Daoy (cell line): ENCODE data around the gene DNASE1L1. TPM values are rescaled to one million over a fixed set of nuclear protein-coding genes. Genes with fewer than 3 reads are reported as not detected.

Source experiments
- DNase-seq: peaks from one replicate; pipeline ENCODE4 v3.0.0-alpha.2; 2015; ENCODE audit warnings: low read depth
- total RNA-seq: library from RNA; depleted of rRNA; stranded (reverse); fragments of >200 nt; shearing (Covaris generic); gene quantifications from 2 replicates; pipeline ENCODE4 v1.2.3, GENCODE V29; 2014

The DNASE1L1 gene
- total RNA-seq, 1 experiment from 2014 or later, result 7.2 TPM

DNA sequence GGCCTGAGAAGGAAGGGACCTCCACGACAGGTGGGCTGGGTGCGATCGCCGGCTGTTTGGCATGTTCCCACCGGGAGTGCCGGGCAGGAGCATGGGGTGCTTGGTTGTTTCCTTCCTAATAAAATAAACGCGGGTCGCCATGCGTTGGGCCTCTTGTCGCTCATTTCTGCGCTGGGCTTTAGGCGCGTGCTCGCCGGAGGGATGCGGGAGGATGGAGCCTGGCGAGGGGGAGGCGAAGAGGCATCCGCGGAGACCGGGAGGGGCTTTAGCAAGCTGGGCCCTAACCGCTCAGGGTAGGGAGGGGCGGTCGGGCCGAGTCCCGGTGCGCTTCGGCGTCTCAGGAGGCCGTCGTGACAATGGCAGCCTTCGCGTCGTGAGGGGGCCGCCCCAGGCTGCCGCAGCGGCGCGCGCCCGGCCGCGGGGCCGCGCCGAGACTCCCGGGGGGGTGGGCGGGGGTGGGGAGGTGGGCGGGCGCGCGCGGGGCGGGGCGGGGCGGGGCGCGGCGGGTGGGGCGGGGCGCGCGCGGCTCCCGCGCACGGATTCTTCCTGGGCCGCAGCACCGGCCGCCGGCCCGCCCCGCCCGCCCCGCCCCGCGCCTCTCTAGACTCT, 27.4 kb upstream of the DNASE1L1 start:
- peak; percentile 27 for DNase-seq

DNA sequence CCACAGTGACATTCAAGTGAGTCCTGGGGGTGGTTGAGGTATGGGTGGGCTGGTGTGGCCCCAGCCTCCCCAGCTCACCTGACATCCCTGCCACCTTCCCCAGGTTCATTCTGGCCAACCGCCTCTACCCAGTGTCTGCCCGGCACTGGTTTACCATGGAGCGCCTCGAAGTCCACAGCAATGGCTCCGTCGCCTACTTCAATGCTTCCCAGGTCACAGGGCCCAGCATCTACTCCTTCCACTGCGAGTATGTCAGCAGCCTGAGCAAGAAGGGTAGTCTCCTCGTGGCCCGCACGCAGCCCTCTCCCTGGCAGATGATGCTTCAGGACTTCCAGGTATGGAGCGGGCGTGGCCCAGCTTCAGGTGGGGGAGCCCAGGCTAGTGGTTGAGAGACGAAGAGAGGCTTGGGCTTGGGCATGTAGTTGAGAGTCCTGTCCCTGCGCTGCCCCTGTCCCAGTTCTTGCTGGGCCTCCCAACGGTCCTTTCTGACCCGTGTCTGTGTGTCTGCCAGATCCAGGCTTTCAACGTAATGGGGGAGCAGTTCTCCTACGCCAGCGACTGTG, 26.2 kb upstream of the DNASE1L1 start:
- no peak for DNase-seq

DNA sequence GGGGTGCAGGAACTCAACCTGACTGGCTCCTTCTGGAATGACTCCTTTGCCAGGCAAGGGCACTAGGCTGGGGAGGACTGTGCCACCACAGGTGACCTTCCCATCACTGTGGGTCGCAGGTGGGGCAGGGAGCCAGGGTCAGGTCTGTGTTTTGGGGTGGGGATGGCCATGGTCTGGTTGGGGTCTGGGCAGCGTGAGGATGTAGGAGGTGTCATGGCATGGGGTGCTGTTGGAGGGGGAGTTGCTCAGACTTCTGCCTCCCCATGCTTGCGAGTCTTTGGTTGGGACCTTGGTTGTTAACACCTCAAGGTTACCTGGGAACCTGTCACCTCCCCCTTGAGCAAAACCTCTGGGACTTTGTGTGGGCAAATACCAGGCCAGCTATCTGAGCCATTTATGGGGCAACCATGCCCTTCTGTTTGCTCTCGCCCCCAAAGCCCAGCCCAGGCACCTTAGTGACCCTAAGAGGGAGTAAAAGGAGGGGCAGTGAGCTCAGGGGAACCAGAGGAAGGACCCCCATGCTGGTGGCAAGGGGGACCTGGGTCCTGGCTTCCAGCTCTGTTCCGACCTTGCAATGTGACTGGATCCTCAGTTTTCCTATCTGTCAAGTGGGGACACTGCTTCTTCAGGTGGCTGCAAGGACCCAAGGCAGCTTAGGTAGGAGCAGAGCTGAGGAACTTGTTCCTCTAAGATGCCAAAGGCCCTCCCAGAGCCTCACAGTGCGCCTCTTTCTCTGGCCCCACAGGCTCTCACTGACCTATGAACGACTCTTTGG, 25.5 kb upstream of the DNASE1L1 start:
- DNase-seq, result no peak

DNA sequence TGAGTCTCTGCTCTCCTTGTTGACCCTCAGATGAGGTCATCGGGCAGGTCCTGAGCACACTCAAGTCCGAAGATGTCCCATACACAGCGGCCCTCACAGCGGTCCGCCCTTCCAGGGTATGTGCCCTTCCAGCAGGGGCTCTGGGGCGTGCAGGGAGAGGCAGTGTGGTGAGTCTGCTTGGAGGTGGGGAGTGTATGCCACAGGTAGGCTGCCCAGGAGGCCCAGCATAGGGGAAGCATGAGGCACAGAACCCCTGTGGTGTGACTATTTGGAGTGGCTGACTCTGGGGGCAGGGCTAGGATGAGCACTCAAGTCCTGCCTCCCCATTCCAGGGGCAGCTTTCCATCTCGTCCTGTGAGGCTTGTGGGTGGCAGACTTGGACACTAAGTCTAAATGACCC, 24.6 kb upstream of the DNASE1L1 start:
- DNase-seq, result no peak

DNA sequence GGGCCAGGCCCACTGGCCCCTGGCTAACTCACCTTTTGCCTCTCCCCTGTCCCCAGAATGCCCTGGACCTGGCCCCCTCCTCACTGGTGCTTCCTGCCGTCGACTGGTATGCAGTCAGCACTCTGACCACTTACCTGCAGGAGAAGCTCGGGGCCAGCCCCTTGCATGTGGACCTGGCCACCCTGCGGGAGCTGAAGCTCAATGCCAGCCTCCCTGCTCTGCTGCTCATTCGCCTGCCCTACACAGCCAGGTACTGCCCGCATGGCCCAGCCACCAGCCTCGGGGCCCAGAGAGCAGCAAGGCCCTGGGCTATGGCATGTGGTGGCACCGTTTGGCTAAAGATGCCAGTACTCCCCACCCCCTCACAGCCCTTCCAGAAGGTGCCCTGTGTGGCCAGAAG, 23.2 kb upstream of the DNASE1L1 start:
- DNase-seq, result no peak

DNA sequence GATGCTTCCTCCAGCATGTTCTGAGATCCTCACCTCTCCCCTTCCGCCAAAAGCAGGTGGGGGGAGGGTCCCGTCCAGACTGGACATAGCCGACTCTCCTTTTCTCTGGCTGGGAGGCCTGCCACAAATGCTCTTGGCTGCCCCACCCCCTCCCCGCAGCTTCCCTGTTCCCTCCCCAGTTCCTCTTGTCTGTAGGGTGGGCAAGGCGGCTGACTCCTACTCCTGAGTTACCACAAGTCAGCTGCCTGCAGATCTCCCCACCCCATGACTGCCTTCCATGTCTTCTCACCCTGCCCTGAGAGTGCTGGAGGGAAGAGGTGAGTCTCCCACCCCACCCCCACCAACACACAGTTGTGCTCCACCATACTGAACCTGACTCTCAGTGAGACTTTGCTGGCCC, 22.3 kb upstream of the DNASE1L1 start:
- no peak for DNase-seq

DNA sequence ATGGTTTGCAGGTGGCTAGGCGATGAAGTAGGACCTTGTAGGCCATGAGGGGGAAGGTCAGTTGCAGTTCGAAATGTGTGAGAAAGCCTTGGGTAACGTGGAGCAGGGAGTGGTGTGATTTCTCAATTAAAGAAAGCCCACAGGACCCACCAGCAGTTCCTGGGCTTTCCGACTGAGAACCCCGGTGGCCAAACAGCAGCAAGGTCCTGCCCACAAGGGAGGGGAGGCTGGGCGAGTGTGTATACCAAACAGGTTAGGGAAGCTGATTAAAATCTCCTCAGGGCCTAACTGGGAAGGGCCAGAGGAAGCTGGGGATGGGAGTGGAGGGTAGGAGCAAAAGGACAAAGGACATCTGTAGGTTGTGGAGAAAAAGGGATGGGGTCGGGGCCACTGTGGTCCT, 21.9 kb upstream of the DNASE1L1 start:
- no peak for DNase-seq

DNA sequence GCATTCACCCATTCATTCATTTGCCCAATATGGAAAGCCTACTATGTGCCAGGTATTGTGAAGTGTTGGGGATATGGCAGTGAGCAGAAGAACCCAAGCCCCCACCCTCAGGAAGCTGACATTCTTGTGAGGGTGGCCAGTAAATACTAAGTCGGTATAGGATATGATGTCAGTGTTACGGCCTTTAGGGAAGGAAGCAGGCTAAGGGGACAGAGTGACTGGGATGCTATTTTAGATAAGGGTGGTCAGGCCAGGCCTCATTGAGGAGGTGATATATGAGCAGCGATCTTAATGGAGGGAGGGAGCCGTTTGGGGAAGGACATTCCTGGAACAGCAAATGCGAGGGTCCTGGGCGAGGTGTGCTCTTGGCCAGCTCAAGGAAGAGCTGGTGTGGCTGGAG, 21.4 kb upstream of the DNASE1L1 start:
- no peak for DNase-seq

DNA sequence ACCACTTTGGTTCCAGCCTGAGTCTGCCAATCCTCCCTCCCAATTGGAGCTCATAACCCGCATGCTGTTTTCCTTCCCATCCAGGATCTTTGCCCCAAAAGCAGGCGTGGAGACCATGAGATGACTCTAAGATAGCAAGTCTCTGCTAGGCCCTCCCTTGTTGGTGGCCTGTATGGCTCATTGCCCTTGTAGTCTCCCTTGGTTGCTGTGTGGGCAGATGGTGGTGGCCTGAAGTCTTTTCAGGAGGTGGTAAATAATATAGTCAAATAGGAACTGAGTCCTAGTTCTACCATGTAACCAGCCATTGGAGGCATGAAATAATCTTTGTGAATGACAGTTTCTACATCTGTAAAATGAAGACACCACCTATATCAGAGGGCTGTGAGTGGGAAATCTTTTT, 20.7 kb upstream of the DNASE1L1 start:
- DNase-seq, result no peak

DNA sequence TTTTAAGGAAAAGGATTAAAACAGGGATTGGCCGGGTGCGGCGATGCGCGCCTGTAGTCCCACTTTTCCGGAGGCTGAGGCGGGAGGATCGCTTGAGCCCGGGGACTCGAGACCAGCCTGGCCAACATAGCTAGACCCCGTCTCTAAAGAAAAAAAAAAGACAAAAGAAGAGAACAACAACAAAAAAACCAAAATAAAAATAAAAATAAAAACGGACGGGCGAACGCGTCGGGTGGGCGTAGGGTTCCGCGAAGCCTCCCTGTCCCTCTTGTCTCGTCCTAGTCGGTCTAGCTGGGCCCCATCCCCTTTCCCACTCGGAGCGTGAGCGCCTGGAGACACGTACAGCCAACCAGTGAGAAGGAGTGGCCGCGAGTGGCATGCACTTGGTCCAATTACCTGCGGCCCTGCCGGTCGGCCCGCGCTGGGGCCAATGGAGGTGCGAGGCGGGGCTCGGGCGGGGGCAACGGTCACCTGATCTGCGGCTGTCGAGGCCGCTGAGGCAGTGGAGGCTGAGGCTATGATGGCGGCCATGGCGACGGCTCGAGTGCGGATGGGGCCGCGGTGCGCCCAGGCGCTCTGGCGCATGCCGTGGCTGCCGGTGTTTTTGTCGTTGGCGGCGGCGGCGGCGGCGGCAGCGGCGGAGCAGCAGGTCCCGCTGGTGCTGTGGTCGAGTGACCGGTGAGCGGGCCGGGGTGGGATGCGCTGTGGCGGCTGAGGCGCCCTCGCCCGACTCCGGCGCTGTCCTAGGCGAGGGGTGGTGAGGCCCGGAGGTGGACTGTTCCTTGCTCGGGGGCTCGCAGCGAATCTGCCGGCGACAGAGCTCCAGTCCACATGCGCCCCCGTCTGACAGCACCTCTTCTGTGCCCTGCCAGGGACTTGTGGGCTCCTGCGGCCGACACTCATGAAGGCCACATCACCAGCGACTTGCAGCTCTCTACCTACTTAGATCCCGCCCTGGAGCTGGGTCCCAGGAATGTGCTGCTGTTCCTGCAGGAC, 19.4 kb upstream of the DNASE1L1 start, which contains the start of gene ATP6AP1:
TSS of gene ATP6AP1 (plus strand) at position 502 of the 996 bp plus-strand sequence. CDS start at position 518, 16 bp downstream.
- peak; percentile 94 for DNase-seq

DNA sequence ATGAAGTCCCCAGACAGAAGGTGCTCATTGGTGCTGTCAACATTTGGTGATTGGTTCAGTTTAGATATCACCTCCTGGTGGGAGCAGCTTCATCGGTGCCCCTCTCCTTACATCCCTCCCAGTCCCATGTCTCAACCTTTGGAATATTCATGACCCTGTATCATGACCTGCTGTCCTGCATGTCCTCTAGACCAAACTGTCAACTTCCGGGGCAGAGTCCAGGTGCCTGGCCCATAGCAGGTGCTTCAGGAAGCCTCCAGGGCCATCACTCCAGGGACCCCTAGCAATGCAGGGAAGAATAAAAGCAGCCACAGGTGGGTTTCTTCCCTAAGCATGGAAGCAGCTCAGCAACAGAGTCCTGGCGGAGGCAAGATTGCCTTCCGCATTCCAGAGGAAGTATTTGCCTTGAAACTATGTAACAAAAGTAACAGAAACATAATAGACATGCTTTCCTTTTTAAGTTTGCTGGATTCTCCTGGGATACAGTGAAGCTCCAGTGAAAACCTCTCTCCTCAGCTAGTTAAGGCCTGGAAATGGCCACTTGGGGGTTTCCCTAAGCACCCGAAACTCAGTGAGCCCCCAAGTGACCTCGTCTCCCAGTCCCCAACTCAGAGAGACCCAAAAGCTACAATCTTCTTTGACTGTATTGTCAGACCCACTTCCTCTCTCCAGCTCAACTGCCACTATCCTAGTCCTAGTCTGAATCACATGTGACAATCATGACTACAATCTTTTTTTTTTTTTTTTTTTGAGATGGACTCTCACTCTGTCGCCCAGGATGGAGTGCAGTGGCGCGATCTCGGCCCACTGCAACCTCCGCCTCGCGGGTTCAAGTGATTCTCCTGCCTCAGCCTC, 18.1 kb upstream of the DNASE1L1 start:
- no peak for DNase-seq

DNA sequence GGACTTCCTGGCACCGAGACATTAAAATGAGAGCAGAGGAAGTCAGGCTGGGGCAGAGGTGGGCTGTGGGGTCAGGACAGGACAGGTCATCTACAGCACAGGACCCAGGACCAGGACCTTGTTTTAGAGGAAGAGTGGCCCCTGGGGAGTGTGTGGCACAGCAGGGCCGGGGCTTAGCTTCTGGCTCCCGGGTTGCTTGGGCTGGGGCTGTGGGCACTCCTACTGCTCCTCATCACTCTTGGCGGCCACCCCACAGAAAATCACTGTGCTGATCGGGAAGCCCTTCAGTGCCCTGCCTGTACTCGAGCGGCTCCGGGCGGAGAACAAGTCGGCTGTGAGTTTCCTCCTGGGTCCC, 11.3 kb upstream of the DNASE1L1 start:
- no peak for DNase-seq

DNA sequence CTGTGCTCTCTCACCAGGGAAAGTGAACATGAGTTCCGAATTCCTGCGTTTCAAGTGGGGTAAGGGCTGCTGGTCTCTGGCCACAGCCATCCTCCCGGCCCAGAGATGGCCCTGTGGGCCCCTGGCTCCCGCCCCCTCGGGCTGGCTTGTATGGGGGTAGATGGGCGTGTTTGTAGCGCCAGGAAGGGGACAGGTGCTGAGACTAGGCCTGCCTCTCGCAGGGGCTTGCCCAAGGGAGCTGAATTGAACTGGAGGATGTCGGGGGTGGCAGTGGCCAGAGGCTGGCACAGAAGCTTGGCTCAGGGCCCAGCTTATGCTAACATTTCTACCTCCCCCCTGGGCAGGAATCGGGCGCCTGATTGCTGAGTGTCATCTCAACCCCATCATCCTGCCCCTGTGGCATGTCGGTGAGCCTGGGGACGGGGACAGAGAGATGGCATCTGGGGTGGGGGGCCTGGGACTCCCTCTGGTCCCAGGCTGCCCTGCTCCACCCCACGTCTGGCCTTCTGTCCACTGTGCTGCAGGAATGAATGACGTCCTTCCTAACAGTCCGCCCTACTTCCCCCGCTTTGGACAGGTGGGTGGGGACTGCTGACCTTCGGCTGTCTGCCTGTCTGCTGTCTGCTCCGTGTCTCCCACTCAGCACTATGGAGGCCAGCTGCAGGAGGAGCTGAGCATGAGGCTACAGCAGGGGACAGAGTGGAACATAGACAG, 10.8 kb upstream of the DNASE1L1 start:
- DNase-seq, result no peak

DNA sequence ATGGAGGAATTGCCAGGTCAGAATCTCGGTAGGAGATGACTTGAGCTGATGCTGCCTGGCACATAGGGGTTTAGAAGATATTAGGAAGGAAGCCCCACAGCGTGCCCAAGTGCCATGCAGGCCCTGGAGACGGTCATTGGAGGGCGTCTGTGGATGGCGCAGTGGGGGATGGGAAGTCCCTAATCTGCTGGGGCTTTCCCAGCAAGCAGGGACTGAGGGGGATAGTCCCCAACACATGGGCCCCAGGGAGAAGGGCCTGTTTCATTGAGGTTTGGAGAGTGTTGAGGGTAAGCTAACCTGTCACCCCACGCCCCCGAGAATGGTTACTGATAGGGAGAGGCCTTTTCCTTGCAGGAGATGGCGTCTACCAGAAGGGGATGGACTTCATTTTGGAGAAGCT, 10.1 kb upstream of the DNASE1L1 start:
- DNase-seq, result no peak

DNA sequence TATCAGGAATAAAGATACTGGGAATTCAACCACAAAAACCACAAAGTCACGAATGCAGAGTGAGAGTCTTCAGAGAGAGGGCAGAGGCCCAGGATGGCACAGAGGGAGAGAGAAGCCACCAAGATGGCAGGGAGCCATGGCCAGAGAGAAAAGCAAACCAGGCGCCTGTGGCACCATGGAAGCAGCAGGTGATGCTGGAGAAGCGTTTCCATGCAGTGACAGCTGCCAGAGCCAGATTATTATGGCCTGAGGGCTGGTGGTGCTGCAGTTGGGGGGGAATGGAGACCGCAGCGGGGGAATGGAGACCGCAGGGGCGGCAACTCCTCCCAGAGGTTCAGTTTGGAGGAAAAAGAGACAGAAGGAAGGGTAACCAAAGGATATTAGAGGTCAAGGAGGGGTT, 8.1 kb upstream of the DNASE1L1 start:
- no peak for DNase-seq

DNA sequence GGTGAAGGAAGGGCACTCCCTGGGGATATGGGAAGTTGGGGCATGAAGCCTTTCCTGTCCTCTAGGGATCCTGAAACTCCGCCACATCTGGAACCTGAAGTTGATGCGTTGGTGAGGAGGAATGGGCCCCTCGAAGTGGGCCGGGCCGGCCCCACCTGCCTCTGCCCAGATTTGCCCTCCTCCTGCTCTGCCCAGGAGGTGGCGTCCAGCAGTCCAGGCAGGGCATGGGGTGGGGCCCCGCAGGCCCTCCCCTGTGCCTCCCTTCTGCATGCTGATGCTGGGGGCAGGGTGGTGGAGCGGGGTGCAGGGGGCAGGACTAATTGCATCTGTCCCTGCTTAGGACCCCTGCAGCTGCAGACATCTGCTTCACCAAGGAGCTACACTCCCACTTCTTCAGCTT, 4.1 kb upstream of the DNASE1L1 start:
- no peak for DNase-seq

DNA sequence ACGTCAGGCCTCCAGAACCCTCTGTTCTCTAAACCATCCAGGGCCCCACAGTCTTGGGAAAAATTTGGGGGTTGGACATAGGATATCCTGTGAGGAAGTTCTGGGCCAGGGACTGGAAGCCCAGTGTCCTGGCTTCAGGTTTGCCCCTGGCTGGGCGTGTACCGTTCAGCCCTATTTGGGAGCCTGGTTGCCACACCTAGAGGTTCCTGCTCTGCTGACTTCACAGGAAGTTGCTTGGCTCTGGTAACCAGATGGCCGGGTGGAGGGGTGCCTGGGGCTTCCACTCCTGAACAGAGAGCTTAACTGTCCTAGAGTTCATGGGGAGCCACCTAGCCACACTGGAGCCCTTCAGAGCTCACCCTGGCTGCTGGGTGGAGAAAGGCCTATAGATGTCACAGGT, 3.4 kb upstream of the DNASE1L1 start:
- DNase-seq, result no peak

DNA sequence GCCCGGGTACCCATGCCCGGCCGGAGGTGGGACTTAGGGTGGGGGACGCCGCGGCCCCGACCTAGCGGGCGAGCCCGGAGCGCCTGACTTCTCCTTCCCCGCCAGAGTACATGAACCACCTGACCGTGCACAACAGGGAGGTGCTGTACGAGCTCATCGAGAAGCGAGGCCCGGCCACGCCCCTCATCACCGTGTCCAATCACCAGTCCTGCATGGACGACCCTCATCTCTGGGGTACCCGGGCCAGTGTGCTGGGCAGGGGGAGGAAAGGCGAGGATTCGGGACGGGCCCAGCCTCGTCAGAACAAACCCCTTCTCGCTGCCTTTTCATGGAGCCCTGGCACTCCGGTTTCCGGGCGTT, 2.9 kb upstream of the DNASE1L1 start:
- peak; percentile 64 for DNase-seq

DNA sequence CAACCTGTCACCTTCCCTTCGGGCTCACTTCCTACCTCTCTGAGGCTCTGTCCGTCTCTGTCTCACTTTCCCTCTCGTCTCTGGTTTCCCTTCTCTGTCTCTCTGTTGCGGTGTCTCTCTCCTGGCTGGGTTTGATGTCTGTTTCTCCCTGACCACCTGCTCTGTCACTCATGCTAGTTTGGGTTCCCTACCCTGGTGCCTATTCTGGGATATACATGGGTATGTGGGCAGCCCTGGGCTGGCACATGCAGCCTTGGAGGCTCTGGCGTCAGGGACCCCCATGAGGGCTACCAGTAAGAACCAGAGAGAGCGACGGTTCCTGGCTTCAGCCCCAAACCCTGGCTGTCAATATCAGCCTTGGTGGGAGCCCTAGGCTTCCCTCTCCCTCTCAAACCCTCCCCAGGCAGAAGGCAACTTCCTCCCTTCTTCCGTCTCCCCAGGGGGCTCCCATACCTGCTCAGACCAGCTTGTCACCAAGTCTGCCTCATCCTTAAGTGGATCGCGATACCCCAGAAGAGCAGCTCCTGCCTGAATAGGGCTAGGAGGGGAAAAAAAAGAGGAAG, 314 bp downstream of the DNASE1L1 start:
- no peak for DNase-seq

DNA sequence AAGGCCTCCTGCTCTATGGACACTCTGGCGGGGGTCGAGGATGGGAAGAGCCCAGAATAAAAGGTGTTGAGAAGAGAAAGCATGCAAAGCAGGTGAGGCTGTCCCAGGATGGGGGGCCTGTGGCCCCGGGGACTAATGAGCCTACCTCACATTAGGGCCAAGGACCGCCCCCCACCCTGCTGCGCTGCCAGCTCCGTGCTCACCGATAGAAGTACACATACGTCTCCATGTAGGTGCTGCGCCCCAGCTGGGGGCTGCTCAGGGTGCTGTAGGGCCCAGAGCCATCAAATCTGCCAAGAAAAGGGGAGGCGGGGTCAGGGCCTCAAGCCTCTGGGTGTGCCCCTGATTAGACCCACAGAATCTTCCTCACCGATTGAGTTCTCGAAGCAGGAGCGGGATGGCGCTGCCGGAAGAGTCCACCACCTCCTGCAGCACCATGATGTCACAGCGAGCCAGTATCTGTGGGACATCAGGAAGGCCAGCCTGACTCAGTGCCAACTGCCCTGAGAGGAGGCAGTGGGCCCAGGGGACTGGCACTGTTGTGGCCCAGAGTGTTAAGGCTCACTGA, 4.3 kb downstream of the DNASE1L1 start:
- DNase-seq, result no peak
